ENCODE measurements around the gene DPYSL5. TPM values are rescaled to one million over a fixed set of nuclear protein-coding genes. Genes with fewer than 3 reads are reported as not detected.

The DPYSL5 gene
- total and polyA plus RNA-seq, 9 of the 15 experiments (the other 6 are each of a cell fraction or from before 2014, with no cell fraction given): 0.06 TPM; not detected in 8

DNA sequence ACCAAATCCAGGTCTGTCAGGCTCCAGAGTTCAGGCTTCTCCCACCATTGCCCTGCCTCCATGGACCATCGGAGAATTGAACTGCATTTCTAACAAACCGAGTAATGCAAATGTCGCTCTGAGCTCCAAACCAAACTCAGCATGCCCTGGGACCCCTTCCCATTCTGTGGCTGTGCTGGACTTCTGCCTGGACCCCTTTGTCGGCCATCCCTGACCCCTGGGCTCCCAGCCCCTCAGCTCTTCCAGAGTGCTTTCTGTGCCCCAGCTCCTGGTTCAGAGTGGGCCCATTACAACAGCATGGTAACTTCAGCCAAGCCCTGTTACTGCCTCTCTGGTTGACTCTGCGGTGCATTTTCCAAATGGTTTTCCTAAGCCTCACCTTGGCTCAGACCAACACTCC is 67.4 kb downstream of the DPYSL5 start:
- no peak overlapping the region for H3K27ac ChIP-seq (ENCODE audit: extremely low read depth, low read depth, low read length)
- DNase-seq (ENCODE audit: extremely low read depth in 1 of 4, low spot score in 3 of 4): no peak
- intact Hi-C loops (cut with micrococcal nuclease) (loop anchor here (5.0 kb wide), 1 partner anchor 38 kb away; no protein-coding TSS in a partner anchor), in situ Hi-C loops (cut with MboI) (no loop called here)
- TF ChIP-seq, protein P1, sequence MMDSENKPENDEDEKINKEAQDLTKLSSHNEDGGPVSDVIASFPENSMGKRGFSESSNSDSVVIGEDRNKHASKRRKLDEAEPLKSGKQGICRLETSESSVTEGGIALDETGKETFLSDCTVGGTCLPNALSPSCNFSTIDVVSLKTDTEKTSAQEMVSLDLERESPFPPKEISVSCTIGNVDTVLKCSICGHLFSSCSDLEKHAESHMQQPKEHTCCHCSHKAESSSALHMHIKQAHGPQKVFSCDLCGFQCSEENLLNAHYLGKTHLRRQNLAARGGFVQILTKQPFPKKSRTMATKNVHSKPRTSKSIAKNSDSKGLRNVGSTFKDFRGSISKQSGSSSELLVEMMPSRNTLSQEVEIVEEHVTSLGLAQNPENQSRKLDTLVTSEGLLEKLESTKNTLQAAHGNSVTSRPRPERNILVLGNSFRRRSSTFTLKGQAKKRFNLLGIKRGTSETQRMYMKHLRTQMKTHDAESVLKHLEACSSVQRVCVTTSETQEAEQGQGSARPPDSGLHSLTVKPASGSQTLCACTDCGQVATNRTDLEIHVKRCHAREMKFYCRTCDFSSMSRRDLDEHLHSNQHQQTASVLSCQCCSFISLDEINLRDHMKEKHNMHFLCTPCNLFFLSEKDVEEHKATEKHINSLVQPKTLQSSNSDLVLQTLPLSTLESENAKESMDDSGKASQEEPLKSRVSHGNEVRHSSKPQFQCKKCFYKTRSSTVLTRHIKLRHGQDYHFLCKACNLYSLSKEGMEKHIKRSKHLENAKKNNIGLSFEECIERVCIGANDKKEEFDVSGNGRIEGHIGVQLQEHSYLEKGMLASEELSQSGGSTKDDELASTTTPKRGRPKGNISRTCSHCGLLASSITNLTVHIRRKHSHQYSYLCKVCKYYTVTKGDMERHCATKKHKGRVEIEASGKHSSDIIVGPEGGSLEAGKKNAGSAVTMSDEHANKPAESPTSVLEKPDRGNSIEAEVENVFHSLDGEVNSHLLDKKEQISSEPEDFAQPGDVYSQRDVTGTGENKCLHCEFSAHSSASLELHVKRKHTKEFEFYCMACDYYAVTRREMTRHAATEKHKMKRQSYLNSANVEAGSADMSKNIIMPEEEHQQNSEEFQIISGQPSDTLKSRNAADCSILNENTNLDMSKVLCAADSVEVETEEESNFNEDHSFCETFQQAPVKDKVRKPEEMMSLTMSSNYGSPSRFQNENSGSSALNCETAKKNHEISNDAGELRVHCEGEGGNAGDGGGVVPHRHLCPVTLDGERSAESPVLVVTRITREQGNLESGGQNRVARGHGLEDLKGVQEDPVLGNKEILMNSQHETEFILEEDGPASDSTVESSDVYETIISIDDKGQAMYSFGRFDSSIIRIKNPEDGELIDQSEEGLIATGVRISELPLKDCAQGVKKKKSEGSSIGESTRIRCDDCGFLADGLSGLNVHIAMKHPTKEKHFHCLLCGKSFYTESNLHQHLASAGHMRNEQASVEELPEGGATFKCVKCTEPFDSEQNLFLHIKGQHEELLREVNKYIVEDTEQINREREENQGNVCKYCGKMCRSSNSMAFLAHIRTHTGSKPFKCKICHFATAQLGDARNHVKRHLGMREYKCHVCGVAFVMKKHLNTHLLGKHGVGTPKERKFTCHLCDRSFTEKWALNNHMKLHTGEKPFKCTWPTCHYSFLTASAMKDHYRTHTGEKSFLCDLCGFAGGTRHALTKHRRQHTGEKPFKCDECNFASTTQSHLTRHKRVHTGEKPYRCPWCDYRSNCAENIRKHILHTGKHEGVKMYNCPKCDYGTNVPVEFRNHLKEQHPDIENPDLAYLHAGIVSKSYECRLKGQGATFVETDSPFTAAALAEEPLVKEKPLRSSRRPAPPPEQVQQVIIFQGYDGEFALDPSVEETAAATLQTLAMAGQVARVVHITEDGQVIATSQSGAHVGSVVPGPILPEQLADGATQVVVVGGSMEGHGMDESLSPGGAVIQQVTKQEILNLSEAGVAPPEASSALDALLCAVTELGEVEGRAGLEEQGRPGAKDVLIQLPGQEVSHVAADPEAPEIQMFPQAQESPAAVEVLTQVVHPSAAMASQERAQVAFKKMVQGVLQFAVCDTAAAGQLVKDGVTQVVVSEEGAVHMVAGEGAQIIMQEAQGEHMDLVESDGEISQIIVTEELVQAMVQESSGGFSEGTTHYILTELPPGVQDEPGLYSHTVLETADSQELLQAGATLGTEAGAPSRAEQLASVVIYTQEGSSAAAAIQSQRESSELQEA (IDR thresholded peaks at IDR 0.05; ENCODE audit: low read depth): no peak
- TF ChIP-seq HMGN3 (IDR thresholded peaks at IDR 0.05; ENCODE audit: borderline replicate concordance, extremely low read depth, insufficient read length, low read depth, low read length) (no peak), BCOR (IDR thresholded peaks at IDR 0.05) (no peak), TEAD1 (CRISPR knock-in tag; IDR thresholded peaks at IDR 0.05) (no peak), NFYB (IDR thresholded peaks at IDR 0.05; ENCODE audit: extremely low read depth, insufficient read length) (no peak), HLTF (IDR thresholded peaks at IDR 0.05) (no peak), NR3C1 (CRISPR knock-in tag; IDR thresholded peaks at IDR 0.05) (no peak)
- TF ChIP-seq, protein P2, sequence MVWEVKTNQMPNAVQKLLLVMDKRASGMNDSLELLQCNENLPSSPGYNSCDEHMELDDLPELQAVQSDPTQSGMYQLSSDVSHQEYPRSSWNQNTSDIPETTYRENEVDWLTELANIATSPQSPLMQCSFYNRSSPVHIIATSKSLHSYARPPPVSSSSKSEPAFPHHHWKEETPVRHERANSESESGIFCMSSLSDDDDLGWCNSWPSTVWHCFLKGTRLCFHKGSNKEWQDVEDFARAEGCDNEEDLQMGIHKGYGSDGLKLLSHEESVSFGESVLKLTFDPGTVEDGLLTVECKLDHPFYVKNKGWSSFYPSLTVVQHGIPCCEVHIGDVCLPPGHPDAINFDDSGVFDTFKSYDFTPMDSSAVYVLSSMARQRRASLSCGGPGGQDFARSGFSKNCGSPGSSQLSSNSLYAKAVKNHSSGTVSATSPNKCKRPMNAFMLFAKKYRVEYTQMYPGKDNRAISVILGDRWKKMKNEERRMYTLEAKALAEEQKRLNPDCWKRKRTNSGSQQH (CRISPR knock-in tag; IDR thresholded peaks at IDR 0.05): no peak
- TF ChIP-seq, protein P3, sequence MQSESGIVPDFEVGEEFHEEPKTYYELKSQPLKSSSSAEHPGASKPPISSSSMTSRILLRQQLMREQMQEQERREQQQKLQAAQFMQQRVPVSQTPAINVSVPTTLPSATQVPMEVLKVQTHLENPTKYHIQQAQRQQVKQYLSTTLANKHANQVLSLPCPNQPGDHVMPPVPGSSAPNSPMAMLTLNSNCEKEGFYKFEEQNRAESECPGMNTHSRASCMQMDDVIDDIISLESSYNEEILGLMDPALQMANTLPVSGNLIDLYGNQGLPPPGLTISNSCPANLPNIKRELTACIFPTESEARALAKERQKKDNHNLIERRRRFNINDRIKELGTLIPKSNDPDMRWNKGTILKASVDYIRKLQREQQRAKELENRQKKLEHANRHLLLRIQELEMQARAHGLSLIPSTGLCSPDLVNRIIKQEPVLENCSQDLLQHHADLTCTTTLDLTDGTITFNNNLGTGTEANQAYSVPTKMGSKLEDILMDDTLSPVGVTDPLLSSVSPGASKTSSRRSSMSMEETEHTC (IDR thresholded peaks at IDR 0.05): no peak
- H3K4me1 ChIP-seq (replicated peaks in 1 of 2; ENCODE audit: control insufficient read depth in 2 of 2, insufficient read depth in 2 of 2, low read length in 2 of 2): no peaks in the 10 kb centered on the region
- no peaks in the 10 kb centered on the region for H3K36me3 ChIP-seq (ENCODE audit: control insufficient read depth, insufficient read depth, low read length)
- no peaks in the 10 kb centered on the region for H4K20me1 ChIP-seq (replicated peaks; ENCODE audit: control insufficient read depth, insufficient read depth, low read length)
- no TSS peak for BruUV-seq (replicated peaks)
- CTCF ChIA-PET (ENCODE audit: low intra/inter-chr PET ratio): no interaction called here
- H3K27me3 ChIP-seq (ENCODE audit: control insufficient read depth in 2 of 2, insufficient read depth in 2 of 2, low read length in 2 of 2): peaks cover 36 to 54% of the 10 kb centered on the region in 2 experiments
- FAIRE-seq: no peak
- WGBS (ENCODE audit: insufficient coverage, low coverage, missing lambda C conversion rate): 0% methylated on average over 5 of the region's 5 CpGs
- H3K4me3 ChIP-seq: no peak overlapping the region
- H3K9ac ChIP-seq (ENCODE audit: insufficient read depth in 1 of 2, low read depth in 2 of 2, low read length in 2 of 2): no peak overlapping the region
- no peaks in the 10 kb centered on the region for H3K9me1 ChIP-seq (ENCODE audit: control insufficient read depth, insufficient read depth, low read length)
- H3K9me3 ChIP-seq (replicated peaks; ENCODE audit: control insufficient read depth, insufficient read depth, low read depth, low read length): no peaks in the 10 kb centered on the region
- no peaks in the 10 kb centered on the region for H3K79me2 ChIP-seq (ENCODE audit: control insufficient read depth, insufficient read depth, low read length)
- POLR2A ChIA-PET: interaction anchor here (0.5 to 1.3 kb wide), 2 partner anchors 16 to 56 kb away, joined by 3 read pairs; no protein-coding TSS in a partner anchor
- no peak overlapping the region for H2AFZ ChIP-seq (ENCODE audit: low read depth, low read length)
- H3K4me2 ChIP-seq (ENCODE audit: insufficient read depth, low read length): no peak overlapping the region
- ATAC-seq: no peak

Data from K562 (cell line).